LNCAP (cell line): ENCODE results near the gene TSKU.

Experiments
- TF ChIP-seq, protein P1 (sequence below): fragments of 450-650 bp; IDR thresholded peaks from 2 replicates; pipeline ENCODE4 v1.5.1; 2017; ENCODE audit warnings: mild to moderate bottlenecking

TSKU gene

DNA sequence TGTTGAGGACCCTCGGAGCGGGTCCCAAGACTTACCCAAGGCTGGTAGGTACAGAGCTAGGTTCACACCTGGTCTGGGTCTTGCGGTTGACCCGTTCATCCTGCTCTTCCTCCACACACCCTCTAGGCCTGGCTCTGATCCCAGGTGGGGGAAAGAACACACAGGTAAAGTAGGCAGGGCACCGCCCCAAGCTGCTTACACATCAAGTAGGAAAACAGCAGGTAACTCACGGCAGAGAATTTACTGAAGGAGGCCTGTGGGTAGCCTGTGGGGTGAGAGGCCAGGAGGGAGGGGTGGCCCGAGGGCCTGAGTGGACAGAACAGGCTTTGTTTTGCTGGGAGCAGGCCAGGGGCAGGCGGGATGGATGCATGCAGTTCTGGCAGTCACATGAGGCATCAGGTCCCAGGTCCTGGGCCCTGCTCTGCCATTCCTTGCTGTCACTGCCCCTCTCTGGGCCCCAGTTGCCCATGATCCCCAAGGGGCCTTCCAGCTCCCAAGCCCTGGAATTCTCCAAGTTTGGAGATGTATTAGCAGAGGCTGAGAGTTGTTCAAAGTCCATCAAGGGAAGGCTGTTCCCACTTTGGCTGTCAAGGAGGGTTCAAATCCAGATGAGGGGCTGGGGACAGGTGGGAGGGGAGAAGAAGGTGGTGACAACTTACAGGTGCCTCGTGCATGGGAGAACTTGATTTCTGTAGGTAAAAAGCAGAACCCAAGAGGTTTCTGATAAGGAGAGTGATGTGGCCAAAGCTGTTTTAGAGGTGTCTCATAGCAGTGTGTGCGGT, 5.7 kb downstream of the TSKU start:
- TF ChIP-seq, protein P1, sequence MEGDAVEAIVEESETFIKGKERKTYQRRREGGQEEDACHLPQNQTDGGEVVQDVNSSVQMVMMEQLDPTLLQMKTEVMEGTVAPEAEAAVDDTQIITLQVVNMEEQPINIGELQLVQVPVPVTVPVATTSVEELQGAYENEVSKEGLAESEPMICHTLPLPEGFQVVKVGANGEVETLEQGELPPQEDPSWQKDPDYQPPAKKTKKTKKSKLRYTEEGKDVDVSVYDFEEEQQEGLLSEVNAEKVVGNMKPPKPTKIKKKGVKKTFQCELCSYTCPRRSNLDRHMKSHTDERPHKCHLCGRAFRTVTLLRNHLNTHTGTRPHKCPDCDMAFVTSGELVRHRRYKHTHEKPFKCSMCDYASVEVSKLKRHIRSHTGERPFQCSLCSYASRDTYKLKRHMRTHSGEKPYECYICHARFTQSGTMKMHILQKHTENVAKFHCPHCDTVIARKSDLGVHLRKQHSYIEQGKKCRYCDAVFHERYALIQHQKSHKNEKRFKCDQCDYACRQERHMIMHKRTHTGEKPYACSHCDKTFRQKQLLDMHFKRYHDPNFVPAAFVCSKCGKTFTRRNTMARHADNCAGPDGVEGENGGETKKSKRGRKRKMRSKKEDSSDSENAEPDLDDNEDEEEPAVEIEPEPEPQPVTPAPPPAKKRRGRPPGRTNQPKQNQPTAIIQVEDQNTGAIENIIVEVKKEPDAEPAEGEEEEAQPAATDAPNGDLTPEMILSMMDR = no peak

DNA sequence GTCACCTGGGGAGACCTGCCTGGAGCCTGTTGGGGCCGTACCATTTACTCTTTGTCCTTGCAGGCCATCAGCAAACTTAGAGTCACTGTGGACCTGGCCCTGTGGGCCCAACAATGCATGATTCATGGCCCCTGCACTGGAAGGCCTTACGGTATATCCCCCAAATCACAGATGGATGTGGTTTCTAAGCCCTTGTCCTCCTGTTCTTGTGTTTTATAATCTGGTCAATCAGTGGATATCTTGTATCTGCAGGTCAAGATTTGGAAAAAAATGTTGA, 6.2 kb downstream of the TSKU start:
- TF ChIP-seq, protein P1 = no peak

DNA sequence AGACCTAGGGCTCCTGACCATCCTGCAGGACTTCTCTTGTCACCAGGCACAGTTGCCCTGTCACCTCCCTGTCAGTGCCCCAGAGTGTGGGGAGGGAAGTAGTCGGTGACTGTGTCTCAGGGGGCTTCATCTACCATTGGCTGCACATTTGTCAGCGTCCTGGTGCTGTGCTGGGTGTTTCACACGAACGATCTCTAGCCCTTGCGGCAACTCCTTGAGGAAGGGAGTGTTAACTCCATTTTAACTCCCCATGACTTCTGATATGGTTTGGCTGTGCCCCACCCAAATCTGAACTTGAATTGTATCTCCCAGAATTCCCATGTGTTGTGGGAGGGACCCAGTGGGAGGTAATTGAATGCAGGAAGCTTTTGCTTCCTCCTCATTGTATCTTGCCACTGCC, 7.1 kb downstream of the TSKU start:
- TF ChIP-seq, protein P1 = no peak

DNA sequence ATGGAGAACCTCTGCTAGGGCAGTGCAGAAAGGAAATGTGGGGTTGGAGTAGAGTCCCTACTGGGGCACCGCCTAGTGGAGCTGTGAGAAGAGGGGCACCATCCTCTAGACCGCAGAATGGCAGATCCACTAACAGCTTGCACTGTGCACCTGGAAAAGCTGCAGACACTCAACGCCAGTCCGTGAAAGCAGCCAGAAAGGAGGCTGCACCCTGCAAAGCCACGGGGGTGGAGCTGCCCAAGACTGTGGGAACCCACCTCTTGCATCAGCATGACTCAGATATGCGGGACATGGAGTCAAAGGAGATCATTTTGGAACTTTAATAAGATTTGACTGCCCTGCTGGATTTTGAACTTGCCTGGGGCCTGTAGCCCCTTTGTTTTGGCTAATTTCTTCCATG, 8.7 kb downstream of the TSKU start:
- TF ChIP-seq, protein P1 = no peak

DNA sequence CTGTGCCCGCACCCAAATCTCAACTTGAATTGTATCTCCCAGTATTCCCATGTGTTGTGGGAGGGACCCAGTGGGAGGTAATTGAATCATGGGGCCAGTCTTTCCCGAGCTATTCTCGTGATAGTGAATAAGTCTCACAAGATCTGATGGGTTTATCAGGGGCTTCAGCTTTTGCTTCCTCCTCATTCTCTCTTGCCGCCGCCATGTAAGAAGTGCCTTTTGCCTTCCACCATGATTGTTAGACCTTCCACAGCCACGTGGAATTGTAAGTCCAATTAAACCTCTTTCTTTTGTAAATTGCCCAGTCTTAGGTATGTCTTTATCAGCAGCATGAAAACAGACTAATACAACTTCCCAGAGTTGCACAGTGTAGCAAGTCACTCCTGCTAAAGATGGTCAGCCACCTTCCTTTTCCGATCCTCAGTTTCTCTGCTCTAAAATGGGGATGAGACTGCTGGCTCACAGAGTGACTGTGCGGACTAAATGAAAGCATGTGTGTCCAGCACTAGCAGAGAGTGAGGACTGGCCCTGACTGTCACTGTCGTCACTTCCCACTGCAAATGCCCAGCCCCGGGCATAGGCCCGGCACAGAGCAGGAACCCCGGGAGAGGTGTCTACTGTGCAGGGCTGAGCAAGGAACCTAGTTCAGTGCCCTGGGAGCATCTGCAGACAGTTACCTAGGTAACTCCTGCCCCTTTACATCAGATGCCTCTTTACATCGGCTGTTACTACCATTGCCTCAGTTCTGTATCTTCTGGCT, 9.5 kb downstream of the TSKU start:
- TF ChIP-seq, protein P1 = no peak

DNA sequence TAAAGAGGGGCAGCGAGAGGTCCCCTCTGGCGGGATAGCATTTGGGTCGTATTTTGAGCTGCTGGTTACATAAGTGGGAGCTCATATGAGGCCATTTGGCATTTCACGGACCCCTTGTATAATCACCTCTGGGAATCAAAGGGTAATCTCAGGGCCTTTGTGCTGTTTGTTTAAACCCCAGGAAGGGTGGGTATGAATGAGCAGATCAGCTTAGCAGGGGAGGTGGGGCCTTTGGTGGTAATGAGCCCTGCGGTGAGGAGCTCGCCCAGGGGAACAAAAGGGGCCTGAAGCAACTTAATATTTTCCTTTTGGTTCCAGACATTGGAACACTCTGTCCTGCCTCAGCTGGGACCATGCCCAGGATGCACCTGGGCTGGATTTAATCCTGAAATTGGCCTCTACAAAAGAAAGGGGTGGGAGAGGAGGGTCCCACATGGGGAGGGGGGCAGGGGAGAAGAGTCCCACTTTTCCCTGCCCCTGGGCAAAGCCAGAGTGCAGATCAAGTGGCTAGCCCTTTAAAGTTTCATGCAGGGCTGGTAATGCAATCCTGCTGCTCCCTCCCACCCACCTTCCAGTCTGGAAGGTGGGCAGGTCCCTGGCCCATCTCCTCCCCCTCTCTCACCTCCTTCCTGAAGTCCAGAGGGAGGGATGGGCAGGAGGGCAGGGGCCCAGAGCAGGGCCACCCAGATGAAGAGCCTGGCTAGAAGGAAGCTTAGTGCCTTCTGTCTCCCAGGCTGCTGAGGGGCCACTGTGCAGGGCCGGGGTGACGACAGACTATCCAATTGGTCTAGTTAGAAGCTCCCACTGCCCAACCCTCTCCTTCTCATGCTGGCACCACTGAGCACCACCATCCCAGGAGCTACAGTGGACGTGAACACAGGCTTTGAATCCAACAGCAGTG, 10.5 kb downstream of the TSKU start:
- TF ChIP-seq, protein P1 = no peak
